Neural progenitor cell (in vitro differentiated cells): Measurements from ENCODE around the gene CAPN10. TPM values are rescaled to one million over a fixed set of nuclear protein-coding genes. Genes with fewer than 3 reads are reported as not detected.

Experiments used
- DNase-seq: peaks from one replicate; pipeline ENCODE4 v3.0.0-alpha.2; 2016; ENCODE audit warnings: low spot score
- H2AFZ ChIP-seq: fragments of 200-600 bp; sonication (generic); replicated peaks from 2 replicates; pipeline ENCODE4 v1.6.1; 2016; ENCODE audit warnings: antibody characterized with exemption
- H3F3A ChIP-seq: fragments of 200-600 bp; sonication (generic); 2 replicates; pipeline ENCODE4 v1.6.1; 2016; ENCODE audit warnings: antibody characterized with exemption, low read depth
- H3K27ac ChIP-seq: fragments of 200-600 bp; sonication (generic); 2 replicates; pipeline ENCODE4 v1.5.1; 2016; ENCODE audit warnings: mild to moderate bottlenecking
- H3K27me3 ChIP-seq: fragments of 200-600 bp; sonication (generic); 2 replicates; pipeline ENCODE4 v1.6.1; 2016; ENCODE audit warnings: mild to moderate bottlenecking, moderate library complexity
- H3K36me3 ChIP-seq: fragments of 200-600 bp; sonication (generic); 2 replicates; pipeline ENCODE4 v1.5.1; 2016
- H3K4me1 ChIP-seq: fragments of 200-600 bp; sonication (generic); 2 replicates; pipeline ENCODE4 v1.6.1; 2016; ENCODE audit warnings: mixed run types
- H3K4me2 ChIP-seq: fragments of 200-600 bp; sonication (generic); 2 replicates; pipeline ENCODE4 v1.6.1; 2016
- H3K4me3 ChIP-seq: fragments of 200-600 bp; sonication (generic); 2 replicates; pipeline ENCODE4 v1.5.1; 2016
- H3K79me2 ChIP-seq: fragments of 200-600 bp; sonication (generic); 2 replicates; pipeline ENCODE4 v1.6.1; 2016; ENCODE audit warnings: low read depth
- H3K9ac ChIP-seq: fragments of 200-600 bp; sonication (generic); 2 replicates; pipeline ENCODE4 v1.6.1; 2016
- H3K9me3 ChIP-seq: fragments of 200-600 bp; sonication (generic); 2 replicates; pipeline ENCODE4 v1.5.1; 2016; ENCODE audit warnings: low read depth
- H4K20me1 ChIP-seq: fragments of 200-600 bp; sonication (generic); 2 replicates; pipeline ENCODE4 v1.6.1; 2016; ENCODE audit warnings: low read depth
- H3K27ac Mint-ChIP-seq: 3 replicates; pipeline ENCODE4 v1.8.0; 2021; ENCODE audit warnings: mixed read lengths
- H3K27me3 Mint-ChIP-seq: 2 replicates; pipeline ENCODE4 v1.8.0; 2022; ENCODE audit warnings: low read depth, mild to moderate bottlenecking, inconsistent platforms, moderate library complexity, mixed read lengths; ENCODE audit not compliant: insufficient read depth
- H3K36me3 Mint-ChIP-seq: 3 replicates; pipeline ENCODE4 v1.8.0; 2021; ENCODE audit warnings: mixed read lengths
- H3K4me1 Mint-ChIP-seq: 3 replicates; pipeline ENCODE4 v1.8.0; 2021; ENCODE audit warnings: mixed read lengths
- H3K4me3 Mint-ChIP-seq: 3 replicates; pipeline ENCODE4 v1.8.0; 2021; ENCODE audit warnings: mild to moderate bottlenecking, moderate library complexity, mixed read lengths
- H3K9me3 Mint-ChIP-seq: 3 replicates; pipeline ENCODE4 v1.8.0; 2020; ENCODE audit warnings: mixed read lengths
- CTCF ChIP-seq: fragments of 200-600 bp; sonication (generic); IDR thresholded peaks from 2 replicates; pipeline ENCODE4 v1.5.1; 2017; ENCODE audit warnings: antibody characterized with exemption, mild to moderate bottlenecking
- EZH2 ChIP-seq: fragments of 200-600 bp; sonication (generic); IDR thresholded peaks from 2 replicates; pipeline ENCODE4 v1.6.1; 2017; ENCODE audit warnings: antibody characterized with exemption, mild to moderate bottlenecking, moderate library complexity
- EZH2phosphoT487 ChIP-seq: fragments of 200-600 bp; sonication (generic); IDR thresholded peaks from 2 replicates; pipeline ENCODE4 v1.6.1; 2017; ENCODE audit warnings: antibody characterized with exemption
- total RNA-seq: library from RNA; depleted of rRNA; stranded (reverse); fragments of >200 nt; gene quantifications from 2 replicates; pipeline ENCODE4 v1.2.3, GENCODE V29; 2015; ENCODE audit warnings: low replicate concordance

CAPN10 gene
- total RNA-seq, 1 donor from 2014 or later, result 16.1 TPM

- Histone ChIP-seq H2AFZ (no peak overlapping the region), H3K79me2 (no peaks in the 10 kb centered on the region), H3K27me3 (no peaks in the 10 kb centered on the region), H3K27ac (no peak overlapping the region), H3K9ac (no peak overlapping the region), H3K4me1 (no peaks in the 10 kb centered on the region), H3K36me3 (no peaks in the 10 kb centered on the region), H3K4me3 (no peak overlapping the region), H3K9me3 (no peaks in the 10 kb centered on the region), H4K20me1 (no peaks in the 10 kb centered on the region), H3K4me2 (no peak overlapping the region), H3F3A (no peaks in the 10 kb centered on the region)
- Mint-ChIP-seq H3K9me3 (peaks cover 25% of the 10 kb centered on the region), H3K4me1 (peaks cover 2% of the 10 kb centered on the region), H3K27ac (no peak overlapping the region), H3K4me3 (no peak overlapping the region), H3K36me3 (peaks cover 4% of the 10 kb centered on the region), H3K27me3 (peaks cover 4% of the 10 kb centered on the region)
- no peak for DNase-seq
- TF ChIP-seq CTCF (no peak), EZH2phosphoT487 (no peak), EZH2 (no peak)
Measured at GRCh38 chr2:240630771-240631547, 44.4 kb downstream of the CAPN10 start.

GRCh38 chr2:240631548-240632305 lies 45.2 kb downstream of the CAPN10 start:
- DNase-seq, result no peak
- Histone ChIP-seq H3K9ac (no peak overlapping the region), H3K27ac (no peak overlapping the region), H4K20me1 (no peaks in the 10 kb centered on the region), H2AFZ (no peak overlapping the region), H3K4me3 (no peak overlapping the region), H3F3A (no peaks in the 10 kb centered on the region), H3K4me2 (no peak overlapping the region), H3K4me1 (no peaks in the 10 kb centered on the region), H3K9me3 (no peaks in the 10 kb centered on the region), H3K79me2 (no peaks in the 10 kb centered on the region), H3K27me3 (no peaks in the 10 kb centered on the region), H3K36me3 (no peaks in the 10 kb centered on the region)
- TF ChIP-seq EZH2 (no peak), CTCF (no peak), EZH2phosphoT487 (no peak)
- Mint-ChIP-seq H3K27ac (no peak overlapping the region), H3K4me1 (no peaks in the 10 kb centered on the region), H3K9me3 (peaks cover 25% of the 10 kb centered on the region), H3K4me3 (no peak overlapping the region), H3K36me3 (peaks cover 4% of the 10 kb centered on the region), H3K27me3 (peaks cover 4% of the 10 kb centered on the region)

- Histone ChIP-seq H3K27ac (no peak overlapping the region), H3K4me3 (no peak overlapping the region), H3K9ac (no peak overlapping the region), H3K4me1 (no peaks in the 10 kb centered on the region), H3K9me3 (no peaks in the 10 kb centered on the region), H3K79me2 (no peaks in the 10 kb centered on the region), H4K20me1 (no peaks in the 10 kb centered on the region), H2AFZ (no peak overlapping the region), H3F3A (no peaks in the 10 kb centered on the region), H3K27me3 (no peaks in the 10 kb centered on the region), H3K36me3 (no peaks in the 10 kb centered on the region), H3K4me2 (no peak overlapping the region)
- Mint-ChIP-seq H3K9me3 (peaks cover 25% of the 10 kb centered on the region), H3K27ac (no peak overlapping the region), H3K4me3 (no peak overlapping the region), H3K4me1 (no peaks in the 10 kb centered on the region), H3K36me3 (peaks cover 4% of the 10 kb centered on the region), H3K27me3 (peaks cover 4% of the 10 kb centered on the region)
- no peak for DNase-seq
- no peak for TF ChIP-seq EZH2
- no peak for TF ChIP-seq EZH2phosphoT487
- TF ChIP-seq CTCF, result no peak
Measured at GRCh38 chr2:240632306-240632721, 45.8 kb downstream of the CAPN10 start.
